Upper lobe of left lung (tissue), 6 donors: ENCODE data around the gene CTBP1. TPM values are rescaled to one million over a fixed set of nuclear protein-coding genes. Genes with fewer than 3 reads are reported as not detected.

ENCODE experiments used
- ATAC-seq, 2 donors: fragments of 200-7000 bp; cut with Tn5 transposase; one replicate each; pipeline ENCODE4 v1.9.1; 2022; ENCODE audit warnings: mild to moderate bottlenecking in 2 of 2, moderate library complexity in 2 of 2; ENCODE audit not compliant: low FRiP score in 2 of 2
- DNase-seq, 2 donors: peaks; one replicate each; pipeline ENCODE4 v3.0.0-alpha.2; 2019 to 2020
- H3K27ac ChIP-seq, 4 donors: fragments of 200-600 bp; sonication (generic); one replicate each; pipeline ENCODE4 v1.5.1; 2016 to 2019
- H3K27me3 ChIP-seq, 4 donors: fragments of 200-600 bp; sonication (generic); one replicate each; pipeline ENCODE4 v1.5.1; 2017 to 2019
- H3K36me3 ChIP-seq, 4 donors: fragments of 200-600 bp; sonication (generic); one replicate each; pipeline ENCODE4 v1.5.1; 2016 to 2019
- H3K4me1 ChIP-seq, 4 donors: fragments of 200-600 bp; sonication (generic); one replicate each; pipeline ENCODE4 v1.5.1; 2018 to 2019
- H3K4me3 ChIP-seq, 4 donors: fragments of 200-600 bp; sonication (generic); one replicate each; pipeline ENCODE4 v1.5.1; 2017 to 2019; ENCODE audit warnings: mild to moderate bottlenecking in 2 of 4, moderate library complexity in 1 of 4
- H3K9me3 ChIP-seq, 4 donors: fragments of 200-600 bp; sonication (generic); one replicate each; pipeline ENCODE4 v1.5.1; 2018 to 2019
- EP300 ChIP-seq, 4 donors: sonication (generic); formaldehyde crosslinking; IDR thresholded peaks; one replicate each; pipeline ENCODE4 v1.5.1; 2017; ENCODE audit warnings: antibody characterized with exemption in 4 of 4, control low read depth in 2 of 4
- POLR2A ChIP-seq, 4 donors: fragments of 450-650 bp; IDR thresholded peaks; one replicate each; pipeline ENCODE4 v1.5.1; 2016 to 2017; ENCODE audit warnings: antibody characterized with exemption in 4 of 4, mild to moderate bottlenecking in 2 of 4
- POLR2AphosphoS5 ChIP-seq, 2 donors: sonication (generic); formaldehyde crosslinking; IDR thresholded peaks; one replicate each; pipeline ENCODE4 v1.5.1; 2017; ENCODE audit warnings: antibody characterized with exemption in 2 of 2
- WGBS, 2 donors: methylation state at CpG; one replicate each; pipeline ENCODE4 v1.1.5; 2017 to 2018; 5-methylcytosine and 5-hydroxymethylcytosine counted together
- total RNA-seq, 6 donors: library from RNA; depleted of rRNA in 4 of 6; stranded (reverse); fragments of >200 nt in 4 of 6; gene quantifications; one replicate each; pipeline versions ENCODE4 v1.1.0 to v1.2.1, GENCODE V29; 2016 to 2021
- TF ChIP-seq, protein P1 (sequence below), 6 experiments: fragments of 450-650 bp in 4 of 6; fragments of 200-600 bp in 2 of 6; sonication (generic) in 2 of 6; IDR thresholded peaks; one replicate each; pipeline ENCODE4 v1.5.1; 2016 to 2019; ENCODE audit warnings: antibody characterized with exemption in 6 of 6
- donor health status: DM: no; HTN: no; CAD: no; lungs with moderate emphysema.
- donor health status: DM: no; HTN: yes; CAD: no; lungs with severe emphysema.

The CTBP1 gene
- total RNA-seq, 6 donors from 2014 or later = 142 to 483 (median 213) TPM

- ATAC-seq (peak; percentile 12 to 63), DNase-seq (peak in 1 of 2 donors; percentile 59)
- Histone ChIP-seq H3K27me3 (no peaks in the 10 kb centered on the region), H3K9me3 (no peaks in the 10 kb centered on the region), H3K27ac (peak overlapping the region; percentile 7 to 77 (median 62)), H3K36me3 (peaks cover 24 to 94% (median 79%) of the 10 kb centered on the region in 4 donors), H3K4me1 (peaks cover 14 to 24% (median 20%) of the 10 kb centered on the region in 4 donors), H3K4me3 (peak overlapping the region in 1 of 4 donors; percentile 4)
- WGBS, 2 donors = 66% methylated on average over 15 to 29 of the region's 29 CpGs
- no peak for TF ChIP-seq POLR2AphosphoS5 (IDR thresholded peaks at IDR 0.05)
- TF ChIP-seq, protein P1, sequence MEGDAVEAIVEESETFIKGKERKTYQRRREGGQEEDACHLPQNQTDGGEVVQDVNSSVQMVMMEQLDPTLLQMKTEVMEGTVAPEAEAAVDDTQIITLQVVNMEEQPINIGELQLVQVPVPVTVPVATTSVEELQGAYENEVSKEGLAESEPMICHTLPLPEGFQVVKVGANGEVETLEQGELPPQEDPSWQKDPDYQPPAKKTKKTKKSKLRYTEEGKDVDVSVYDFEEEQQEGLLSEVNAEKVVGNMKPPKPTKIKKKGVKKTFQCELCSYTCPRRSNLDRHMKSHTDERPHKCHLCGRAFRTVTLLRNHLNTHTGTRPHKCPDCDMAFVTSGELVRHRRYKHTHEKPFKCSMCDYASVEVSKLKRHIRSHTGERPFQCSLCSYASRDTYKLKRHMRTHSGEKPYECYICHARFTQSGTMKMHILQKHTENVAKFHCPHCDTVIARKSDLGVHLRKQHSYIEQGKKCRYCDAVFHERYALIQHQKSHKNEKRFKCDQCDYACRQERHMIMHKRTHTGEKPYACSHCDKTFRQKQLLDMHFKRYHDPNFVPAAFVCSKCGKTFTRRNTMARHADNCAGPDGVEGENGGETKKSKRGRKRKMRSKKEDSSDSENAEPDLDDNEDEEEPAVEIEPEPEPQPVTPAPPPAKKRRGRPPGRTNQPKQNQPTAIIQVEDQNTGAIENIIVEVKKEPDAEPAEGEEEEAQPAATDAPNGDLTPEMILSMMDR (IDR thresholded peaks at IDR 0.05) = peak in 4 of 6 experiments; percentile 36 to 51 (median 44)
Observed at GRCh38 chr4:1233641-1234308, 15.2 kb downstream of the CTBP1 start.

GRCh38 chr4:1232661-1233621 is 16.0 kb downstream of the CTBP1 start:
- ATAC-seq (peak; percentile 5 to 37), DNase-seq (peak in 1 of 2 donors; percentile 76)
- H3K27ac ChIP-seq = peak overlapping the region; percentile 7 to 77 (median 62)
- TF ChIP-seq POLR2AphosphoS5 (IDR thresholded peaks at IDR 0.05) (peak in 1 of 2 donors; percentile 6), EP300 (IDR thresholded peaks at IDR 0.05) (no peak)
- peak overlapping the region in 1 of 4 donors; percentile 4 for H3K4me3 ChIP-seq
- H3K9me3 ChIP-seq = no peaks in the 10 kb centered on the region
- H3K27me3 ChIP-seq = no peaks in the 10 kb centered on the region
- peaks cover 14 to 24% (median 20%) of the 10 kb centered on the region in 4 donors for H3K4me1 ChIP-seq
- 71 to 82% methylated on average over 29 to 32 of the region's 32 CpGs for WGBS, 2 donors
- peaks cover 24 to 99% (median 80%) of the 10 kb centered on the region in 4 donors for H3K36me3 ChIP-seq

GRCh38 chr4:1231637-1232360 is 17.1 kb downstream of the CTBP1 start:
- H3K27ac ChIP-seq = no peak overlapping the region
- H3K4me3 ChIP-seq = no peak overlapping the region
- DNase-seq (peak in 1 of 2 donors; percentile 65), ATAC-seq (no peak)
- 88 to 90% methylated on average over 19 to 23 of the region's 23 CpGs for WGBS, 2 donors
- H3K36me3 ChIP-seq = peaks cover 27 to 99% (median 82%) of the 10 kb centered on the region in 4 donors
- H3K4me1 ChIP-seq = peaks cover 14 to 24% (median 20%) of the 10 kb centered on the region in 4 donors
- H3K27me3 ChIP-seq = no peaks in the 10 kb centered on the region
- no peaks in the 10 kb centered on the region for H3K9me3 ChIP-seq
- TF ChIP-seq, protein P1 (IDR thresholded peaks at IDR 0.05) = no peak
- TF ChIP-seq POLR2A (IDR thresholded peaks at IDR 0.05) (no peak), POLR2AphosphoS5 (IDR thresholded peaks at IDR 0.05) (no peak), EP300 (IDR thresholded peaks at IDR 0.05) (no peak)

DNA sequence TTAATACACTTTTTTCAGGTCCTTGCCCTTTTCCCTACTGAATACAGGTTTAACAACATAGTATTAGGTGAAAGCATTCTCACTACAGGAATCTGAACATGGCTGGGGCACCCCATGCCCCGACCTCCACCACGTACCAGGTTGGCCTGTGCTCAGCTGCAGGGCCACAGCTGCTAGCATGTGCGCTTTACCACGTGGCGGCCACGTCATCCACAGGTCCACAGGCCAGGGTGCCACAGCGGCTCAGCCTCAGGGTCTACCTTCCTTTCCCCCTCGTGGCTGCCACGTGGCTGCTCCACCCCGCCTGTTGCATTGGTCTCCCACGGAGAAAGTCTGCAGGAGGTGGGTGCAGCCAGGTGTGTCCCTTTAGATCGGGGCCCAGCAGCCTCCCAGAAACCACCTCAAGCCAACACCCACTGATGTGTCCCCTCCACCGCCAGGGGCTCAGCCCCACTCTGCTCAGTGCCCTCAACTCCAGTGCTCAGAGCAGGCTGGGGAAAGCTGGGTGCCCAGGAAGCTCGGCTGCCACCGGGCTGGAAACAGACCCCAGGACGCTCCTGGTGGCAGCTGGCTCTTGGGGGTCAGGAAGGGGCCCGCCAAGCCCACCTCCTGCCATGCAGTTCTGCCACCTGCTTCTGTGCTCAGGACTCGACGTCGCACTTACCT is 17.8 kb downstream of the CTBP1 start:
- DNase-seq (peak in 1 of 2 donors; percentile 58), ATAC-seq (no peak)
- Histone ChIP-seq H3K27me3 (no peaks in the 10 kb centered on the region), H3K27ac (no peak overlapping the region), H3K4me1 (peaks cover 14 to 29% (median 22%) of the 10 kb centered on the region in 4 donors), H3K4me3 (no peak overlapping the region), H3K36me3 (peaks cover 27 to 99% (median 82%) of the 10 kb centered on the region in 4 donors), H3K9me3 (no peaks in the 10 kb centered on the region)
- no peak for TF ChIP-seq EP300 (IDR thresholded peaks at IDR 0.05)
- no peak for TF ChIP-seq POLR2AphosphoS5 (IDR thresholded peaks at IDR 0.05)
- TF ChIP-seq, protein P1 (IDR thresholded peaks at IDR 0.05) = no peak
- no peak for TF ChIP-seq POLR2A (IDR thresholded peaks at IDR 0.05)
- 97 to 100% methylated on average over 11 to 16 of the region's 20 CpGs for WGBS, 2 donors
